Activated B cell treated with CpG ODN at 0.5 μM for 24 hours (primary cell): Measurements from ENCODE around the gene COQ3. TPM values are rescaled to one million over a fixed set of nuclear protein-coding genes. Genes with fewer than 3 reads are reported as not detected.

Source experiments
- ATAC-seq: fragments of 200-7000 bp; cut with Tn5 transposase; one replicate; pipeline ENCODE4 v1.10.0; 2021; ENCODE audit warnings: low read depth, mild to moderate bottlenecking, moderate library complexity
- CTCF ChIA-PET: fragments of 350-600 bp; sonication (Branson Sonifier 250); formaldehyde crosslinking; loops from one replicate; lab custom pipeline; 2021; ENCODE audit warnings: antibody characterized with exemption; lab: Charles Lee
- POLR2A ChIA-PET: fragments of 350-600 bp; sonication (Branson Sonifier 250); formaldehyde crosslinking; loops from one replicate; lab custom pipeline; 2021; ENCODE audit warnings: antibody characterized with exemption; lab: Charles Lee
- DNase-seq: peaks from one replicate; pipeline ENCODE4 v3.0.0; 2022
- H3K27ac Mint-ChIP-seq: one replicate; pipeline ENCODE4 v1.8.0; 2020; ENCODE audit warnings: mixed read lengths
- H3K27me3 Mint-ChIP-seq: one replicate; pipeline ENCODE4 v1.8.0; 2021; ENCODE audit warnings: mixed read lengths
- H3K36me3 Mint-ChIP-seq: one replicate; pipeline ENCODE4 v1.8.0; 2021; ENCODE audit warnings: low read depth, mixed read lengths
- H3K4me1 Mint-ChIP-seq: one replicate; pipeline ENCODE4 v1.8.0; 2021; ENCODE audit warnings: mixed read lengths
- H3K4me3 Mint-ChIP-seq: one replicate; pipeline ENCODE4 v1.8.0; 2020; ENCODE audit warnings: mild to moderate bottlenecking, mixed read lengths
- H3K9me3 Mint-ChIP-seq: one replicate; pipeline ENCODE4 v1.8.0; 2020; ENCODE audit warnings: mixed read lengths
- intact Hi-C: fragments of 100-400 bp; cut with micrococcal nuclease; formaldehyde crosslinking; loops from one replicate; pipeline ENCODE4 v1.15.1; 2024
- total RNA-seq: library from RNA; stranded (reverse); gene quantifications from 2 replicates; pipeline ENCODE4 v1.2.3, GENCODE V29; 2022
- TF ChIP-seq, protein P1 (sequence below): fragments of 200-600 bp; IDR thresholded peaks from one replicate; pipeline ENCODE4 v1.8.0; 2022; ENCODE audit warnings: antibody characterized with exemption, mild to moderate bottlenecking

COQ3 gene
- total RNA-seq, 1 donor from 2014 or later = 5.6 TPM

DNA sequence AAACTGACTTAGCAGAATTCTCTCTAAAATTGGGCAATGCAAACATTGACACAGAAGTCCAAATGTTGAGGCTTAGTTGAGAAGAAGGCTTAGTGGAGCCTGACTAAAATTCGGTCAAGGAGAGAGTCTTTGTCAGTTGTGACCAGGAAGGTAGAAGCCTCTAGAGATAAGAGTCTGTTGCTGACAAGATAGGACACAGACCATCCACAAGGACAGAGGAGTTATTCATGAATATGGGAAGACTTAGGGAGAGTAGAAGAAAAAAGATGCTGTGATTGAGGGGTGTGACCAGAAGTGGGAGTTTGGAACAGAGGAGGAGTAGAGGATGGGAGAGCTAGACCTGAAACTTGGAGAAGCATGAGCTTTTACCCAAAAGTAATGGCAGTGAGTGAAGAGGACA, 37.4 kb downstream of the COQ3 start:
- TF ChIP-seq, protein P1, sequence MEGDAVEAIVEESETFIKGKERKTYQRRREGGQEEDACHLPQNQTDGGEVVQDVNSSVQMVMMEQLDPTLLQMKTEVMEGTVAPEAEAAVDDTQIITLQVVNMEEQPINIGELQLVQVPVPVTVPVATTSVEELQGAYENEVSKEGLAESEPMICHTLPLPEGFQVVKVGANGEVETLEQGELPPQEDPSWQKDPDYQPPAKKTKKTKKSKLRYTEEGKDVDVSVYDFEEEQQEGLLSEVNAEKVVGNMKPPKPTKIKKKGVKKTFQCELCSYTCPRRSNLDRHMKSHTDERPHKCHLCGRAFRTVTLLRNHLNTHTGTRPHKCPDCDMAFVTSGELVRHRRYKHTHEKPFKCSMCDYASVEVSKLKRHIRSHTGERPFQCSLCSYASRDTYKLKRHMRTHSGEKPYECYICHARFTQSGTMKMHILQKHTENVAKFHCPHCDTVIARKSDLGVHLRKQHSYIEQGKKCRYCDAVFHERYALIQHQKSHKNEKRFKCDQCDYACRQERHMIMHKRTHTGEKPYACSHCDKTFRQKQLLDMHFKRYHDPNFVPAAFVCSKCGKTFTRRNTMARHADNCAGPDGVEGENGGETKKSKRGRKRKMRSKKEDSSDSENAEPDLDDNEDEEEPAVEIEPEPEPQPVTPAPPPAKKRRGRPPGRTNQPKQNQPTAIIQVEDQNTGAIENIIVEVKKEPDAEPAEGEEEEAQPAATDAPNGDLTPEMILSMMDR = no peak
- no peak overlapping the region for H3K27ac Mint-ChIP-seq
- DNase-seq = no peak
- no peaks in the 10 kb centered on the region for H3K36me3 Mint-ChIP-seq
- CTCF ChIA-PET = no interaction called here
- H3K4me3 Mint-ChIP-seq = no peak overlapping the region
- H3K27me3 Mint-ChIP-seq = peaks cover 59% of the 10 kb centered on the region
- H3K9me3 Mint-ChIP-seq = no peaks in the 10 kb centered on the region
- no peaks in the 10 kb centered on the region for H3K4me1 Mint-ChIP-seq
- POLR2A ChIA-PET = no interaction called here
- no peak for ATAC-seq
- intact Hi-C loops = no loop called here

DNA sequence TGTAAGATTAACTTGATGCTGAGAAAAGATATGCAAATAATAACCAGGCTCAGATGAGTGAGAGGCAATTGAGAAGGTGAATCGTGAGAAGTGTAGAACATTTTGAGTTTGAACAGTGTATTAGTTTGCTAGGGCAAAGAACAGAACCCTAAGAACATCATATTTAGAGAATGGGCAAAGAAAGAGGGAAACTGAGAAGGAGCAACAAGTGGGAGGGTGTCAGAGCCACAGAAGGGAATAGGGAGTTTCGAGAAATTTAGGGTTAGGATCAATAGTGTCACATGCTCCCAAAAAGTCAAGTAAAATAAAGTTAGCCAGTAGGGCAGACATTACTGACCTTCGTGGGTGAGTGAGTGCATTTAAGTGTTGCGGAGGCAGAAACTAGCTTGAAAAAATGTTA, 39.0 kb downstream of the COQ3 start:
- Mint-ChIP-seq H3K27ac (no peak overlapping the region), H3K27me3 (peaks cover 57% of the 10 kb centered on the region), H3K4me1 (peaks cover 4% of the 10 kb centered on the region), H3K36me3 (no peaks in the 10 kb centered on the region), H3K4me3 (no peak overlapping the region), H3K9me3 (no peaks in the 10 kb centered on the region)
- intact Hi-C loops = no loop called here
- DNase-seq (no peak), ATAC-seq (no peak)
- CTCF ChIA-PET = no interaction called here
- TF ChIP-seq, protein P1 = no peak
- POLR2A ChIA-PET = no interaction called here

DNA sequence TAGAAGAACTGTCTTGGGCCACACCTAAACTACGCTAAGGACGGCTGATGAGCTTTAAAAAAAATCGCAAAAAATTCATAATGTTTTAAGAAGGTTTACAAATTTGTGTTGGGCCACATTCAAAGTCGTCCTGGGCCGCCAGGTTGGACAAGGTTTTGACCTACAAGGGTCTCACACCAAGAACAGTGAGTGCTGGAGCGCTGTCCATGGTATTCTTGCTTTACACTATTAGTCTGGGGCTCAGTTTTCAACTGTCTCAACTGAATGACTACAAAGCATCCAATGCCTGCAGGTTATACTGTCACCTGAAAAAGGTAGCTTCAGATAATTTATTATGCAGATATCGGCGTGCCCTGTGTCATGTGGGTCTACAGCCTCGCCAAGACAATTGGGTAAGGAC, 40.9 kb downstream of the COQ3 start:
- intact Hi-C loops = no loop called here
- ATAC-seq = no peak
- TF ChIP-seq, protein P1 = no peak
- ChIA-PET POLR2A (no interaction called here), CTCF (no interaction called here)
- Mint-ChIP-seq H3K4me1 (peaks cover 8% of the 10 kb centered on the region), H3K36me3 (no peaks in the 10 kb centered on the region), H3K9me3 (no peaks in the 10 kb centered on the region), H3K27ac (no peak overlapping the region), H3K27me3 (peaks cover 63% of the 10 kb centered on the region), H3K4me3 (no peak overlapping the region)
- no peak for DNase-seq

DNA sequence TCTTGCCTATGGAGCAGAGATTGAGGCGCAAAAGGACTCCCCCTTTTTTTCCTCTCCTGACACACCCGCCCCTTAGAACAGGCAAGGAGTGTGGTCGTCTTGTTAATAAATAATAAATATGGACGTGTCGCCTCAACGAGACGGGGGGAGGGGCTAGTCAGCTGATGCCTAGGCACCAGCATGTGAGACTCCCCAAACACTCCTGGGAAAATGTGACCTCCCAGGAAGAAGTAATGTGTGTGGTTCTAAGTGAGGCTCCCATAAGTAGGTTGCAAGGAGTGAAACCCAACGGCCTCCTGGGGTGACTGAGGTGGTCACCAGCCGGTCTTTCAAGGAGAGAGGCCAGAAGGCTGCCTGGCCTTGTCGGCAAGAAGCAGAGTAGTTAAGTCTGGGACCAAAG, 43.4 kb downstream of the COQ3 start:
- TF ChIP-seq, protein P1 = no peak
- H3K27me3 Mint-ChIP-seq = peaks cover 54% of the 10 kb centered on the region
- DNase-seq (no peak), ATAC-seq (no peak)
- ChIA-PET POLR2A (no interaction called here), CTCF (no interaction called here)
- no peak overlapping the region for H3K27ac Mint-ChIP-seq
- intact Hi-C loops = no loop called here
- H3K9me3 Mint-ChIP-seq = no peaks in the 10 kb centered on the region
- no peak overlapping the region for H3K4me3 Mint-ChIP-seq
- peaks cover 8% of the 10 kb centered on the region for H3K4me1 Mint-ChIP-seq
- H3K36me3 Mint-ChIP-seq = no peaks in the 10 kb centered on the region

DNA sequence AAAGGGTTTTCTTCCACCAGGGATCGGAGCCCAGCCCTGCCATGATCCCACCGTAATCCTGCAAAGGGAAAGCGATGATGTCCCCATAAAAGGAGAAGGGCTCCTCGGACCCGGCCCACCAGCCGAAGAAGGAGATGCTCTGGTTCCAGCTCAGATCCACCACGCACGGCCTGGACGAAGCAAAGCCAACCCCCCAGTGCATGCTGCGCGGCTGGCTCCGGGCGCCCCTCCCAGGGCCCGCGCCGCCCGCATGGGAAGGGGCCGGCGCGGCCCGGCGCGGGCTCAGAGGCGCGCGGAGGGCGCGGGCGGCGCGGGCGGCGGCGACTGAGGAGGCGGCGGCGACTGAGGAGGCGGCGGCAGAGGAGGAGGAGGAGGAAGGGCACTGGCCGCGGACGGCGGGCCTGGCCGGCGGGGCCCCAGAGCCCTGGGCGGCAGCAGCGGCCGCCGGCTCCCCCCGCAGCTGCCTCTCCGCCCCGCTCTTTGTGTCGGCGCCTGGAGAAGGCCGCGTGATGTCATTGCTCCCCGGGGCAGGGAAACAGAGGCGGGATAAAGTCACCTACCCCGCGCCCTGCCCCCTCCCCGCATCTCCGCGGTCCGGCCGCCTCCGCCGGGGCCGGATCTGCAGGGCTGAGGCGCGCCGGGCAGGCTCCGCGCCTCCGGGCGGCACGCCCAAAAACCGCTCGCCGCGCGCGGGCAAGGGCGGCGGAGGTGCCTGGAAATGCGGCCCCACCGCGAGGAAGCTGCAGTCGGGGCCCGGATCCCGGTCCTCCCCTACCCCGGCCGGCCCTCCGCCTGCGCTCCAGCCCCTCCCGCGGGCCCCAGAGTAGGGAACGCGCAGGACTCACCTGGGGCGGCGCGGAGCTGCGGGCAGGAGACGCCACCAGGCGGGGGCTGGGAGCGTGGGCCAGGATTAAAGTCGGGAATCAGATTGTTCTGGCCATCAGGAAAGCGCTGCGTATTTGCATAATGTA, 44.5 kb downstream of the COQ3 start, which contains the start of gene FAXC:
TSS of gene FAXC (minus strand) at position 504 of the 971 bp plus-strand sequence. CDS start at position 202, 302 bp downstream.
- H3K4me3 Mint-ChIP-seq = peak within 1 kb of the TSS; percentile 38
- TF ChIP-seq, protein P1 = no peak
- ATAC-seq (no peak), DNase-seq (no peak)
- CTCF ChIA-PET = no interaction called here
- no peaks in the 10 kb centered on the region for H3K9me3 Mint-ChIP-seq
- no peak within 1 kb of the TSS for H3K27ac Mint-ChIP-seq
- H3K27me3 Mint-ChIP-seq = peaks cover 48% of the 10 kb centered on the region
- POLR2A ChIA-PET = no interaction called here
- no peaks in the 10 kb centered on the region for H3K36me3 Mint-ChIP-seq
- intact Hi-C loops = no loop called here
- peaks cover 8% of the 10 kb centered on the region for H3K4me1 Mint-ChIP-seq
